Measurements from ENCODE around the gene KRT4. TPM values are rescaled to one million over a fixed set of nuclear protein-coding genes. Genes with fewer than 3 reads are reported as not detected.

The KRT4 gene
- total RNA-seq, 1 experiment from 2014 or later: not detected

- BruUV-seq (replicated peaks): no TSS peak
- H2AFZ ChIP-seq (ENCODE audit: low read depth, low read length, poor library complexity, severe bottlenecking): no peak overlapping the region
- H3K9me3 ChIP-seq (ENCODE audit: control insufficient read depth in 1 of 2, insufficient read depth in 1 of 2, low read depth in 1 of 2, low read length in 2 of 2): no peaks in the 10 kb centered on the region
- H3K27me3 ChIP-seq (ENCODE audit: insufficient read depth, low read length): peaks cover 7% of the 10 kb centered on the region; the same call in 1 of the 2 replicates
- no peak for TF ChIP-seq TCF7L2 (IDR thresholded peaks at IDR 0.05; ENCODE audit: borderline replicate concordance, extremely low read depth, insufficient read depth, insufficient read length)
- no peak overlapping the region for H3K4me3 ChIP-seq (replicated peaks in 1 of 2; ENCODE audit: low read depth in 1 of 2, low read length in 2 of 2)
- RAD21 ChIA-PET (ENCODE audit: low non-redundant PET in 1 of 2, low total read pairs in 2 of 2, uncharacterized antibody in 2 of 2, unreplicated experiment in 2 of 2): no interaction called here
- CTCF ChIA-PET: no interaction called here
- H3K9ac ChIP-seq (ENCODE audit: low read length): no peak overlapping the region
- no peak overlapping the region for H3K27ac ChIP-seq (ENCODE audit: low read depth, low read length)
- 0 out of 2 replicates have a peak overlapping the region, but pooled peaks have one; percentile 3 for H3K4me2 ChIP-seq (ENCODE audit: low read length)
- no peaks in the 10 kb centered on the region for H3K9me2 ChIP-seq (ENCODE audit: insufficient read depth)
- H3K79me2 ChIP-seq (ENCODE audit: insufficient read depth, low read length): no peaks in the 10 kb centered on the region
- peaks cover 0 to 18% of the 10 kb centered on the region in 2 experiments; a peak in 2 of 4 replicates for H3K4me1 ChIP-seq (ENCODE audit: control insufficient read depth in 1 of 2, insufficient read depth in 2 of 2, low read length in 2 of 2)
- H4K20me1 ChIP-seq (ENCODE audit: insufficient read depth): no peaks in the 10 kb centered on the region
- H3K36me3 ChIP-seq (ENCODE audit: control insufficient read depth in 1 of 2, insufficient read depth in 2 of 2, low read length in 2 of 2): no peaks in the 10 kb centered on the region
- no peak for DNase-seq (ENCODE audit: low read depth, low spot score)
- no peak for ATAC-seq
- POLR2A ChIA-PET: no interaction called here
- intact Hi-C loops (cut with micrococcal nuclease): no loop called here
Measured at GRCh38 chr12:52836491-52837412, 22.8 kb upstream of the KRT4 start.

GRCh38 chr12:52836042-52836466 lies 22.1 kb upstream of the KRT4 start:
- Histone ChIP-seq H3K4me1 (ENCODE audit: control insufficient read depth in 1 of 2, insufficient read depth in 2 of 2, low read length in 2 of 2) (peaks cover 0 to 18% of the 10 kb centered on the region in 2 experiments; a peak in 2 of 4 replicates), H3K9me3 (ENCODE audit: control insufficient read depth in 1 of 2, insufficient read depth in 1 of 2, low read depth in 1 of 2, low read length in 2 of 2) (no peaks in the 10 kb centered on the region), H3K27me3 (ENCODE audit: insufficient read depth, low read length) (0 out of 2 replicates have a peak, but pooled peaks cover 5% of the 10 kb centered on the region), H2AFZ (ENCODE audit: low read depth, low read length, poor library complexity, severe bottlenecking) (no peak overlapping the region), H3K4me2 (ENCODE audit: low read length) (no peak overlapping the region), H4K20me1 (ENCODE audit: insufficient read depth) (no peaks in the 10 kb centered on the region), H3K79me2 (ENCODE audit: insufficient read depth, low read length) (no peaks in the 10 kb centered on the region), H3K9me2 (ENCODE audit: insufficient read depth) (no peaks in the 10 kb centered on the region), H3K4me3 (replicated peaks in 1 of 2; ENCODE audit: low read depth in 1 of 2, low read length in 2 of 2) (no peak overlapping the region), H3K27ac (ENCODE audit: low read depth, low read length) (no peak overlapping the region), H3K9ac (ENCODE audit: low read length) (no peak overlapping the region), H3K36me3 (ENCODE audit: control insufficient read depth in 1 of 2, insufficient read depth in 2 of 2, low read length in 2 of 2) (no peaks in the 10 kb centered on the region)
- DNase-seq (ENCODE audit: low read depth, low spot score) (no peak), ATAC-seq (no peak)
- no TSS peak for BruUV-seq (replicated peaks)
- RAD21 ChIA-PET (ENCODE audit: low non-redundant PET in 1 of 2, low total read pairs in 2 of 2, uncharacterized antibody in 2 of 2, unreplicated experiment in 2 of 2): no interaction called here
- POLR2A ChIA-PET: no interaction called here
- CTCF ChIA-PET: no interaction called here
- intact Hi-C loops (cut with micrococcal nuclease): no loop called here
- TF ChIP-seq MAX (IDR thresholded peaks at IDR 0.05): no peak
- TF ChIP-seq EZH2phosphoT487 (IDR thresholded peaks at IDR 0.05; ENCODE audit: borderline replicate concordance): no peak
- no peak for TF ChIP-seq CBX3 (IDR thresholded peaks at IDR 0.05; ENCODE audit: low read depth)
- TF ChIP-seq SIN3A (IDR thresholded peaks at IDR 0.05; ENCODE audit: low read depth): no peak
- no peak for TF ChIP-seq SRF (IDR thresholded peaks at IDR 0.05; ENCODE audit: low read depth)
- no peak for TF ChIP-seq ELF1 (IDR thresholded peaks at IDR 0.05; ENCODE audit: borderline replicate concordance, low read depth)
- no peak for TF ChIP-seq FOSL1 (IDR thresholded peaks at IDR 0.05; ENCODE audit: low read depth)
- no peak for TF ChIP-seq SP1 (IDR thresholded peaks at IDR 0.05; ENCODE audit: low read depth)
- TF ChIP-seq CTCF (IDR thresholded peaks at IDR 0.05 in 2 of 3, conservative IDR thresholded peaks at IDR 0.05 in 1 of 3; ENCODE audit: borderline replicate concordance in 1 of 3, insufficient read depth in 1 of 3, low read depth in 2 of 3, low read length in 2 of 3): no peak
- TF ChIP-seq YY1 (IDR thresholded peaks at IDR 0.05; ENCODE audit: extremely low read depth, insufficient replicate concordance, low read depth, low read length): no peak
- TF ChIP-seq POLR2A (IDR thresholded peaks at IDR 0.05; ENCODE audit: borderline replicate concordance, extremely low read depth, insufficient read depth, insufficient read length): no peak
- TF ChIP-seq TCF7L2 (IDR thresholded peaks at IDR 0.05; ENCODE audit: borderline replicate concordance, extremely low read depth, insufficient read depth, insufficient read length): no peak
- no peak for TF ChIP-seq JUND (IDR thresholded peaks at IDR 0.05)
- TF ChIP-seq ATF3 (IDR thresholded peaks at IDR 0.05): no peak
- no peak for TF ChIP-seq CEBPB (IDR thresholded peaks at IDR 0.05; ENCODE audit: low read depth)
- TF ChIP-seq RAD21 (IDR thresholded peaks at IDR 0.05; ENCODE audit: low read depth): no peak
